Hepatocyte (in vitro differentiated cells): ENCODE data around the gene ZDHHC9.

Source experiments
- CTCF ChIP-seq: fragments of 200-600 bp; sonication (generic); IDR thresholded peaks from 2 replicates; pipeline ENCODE4 v1.5.1; 2016; ENCODE audit warnings: antibody characterized with exemption, mild to moderate bottlenecking; ENCODE audit not compliant: poor library complexity
- EZH2 ChIP-seq: fragments of 200-600 bp; sonication (generic); IDR thresholded peaks from 2 replicates; pipeline ENCODE4 v1.6.1; 2016; ENCODE audit warnings: antibody characterized with exemption, mild to moderate bottlenecking, borderline replicate concordance

- TF ChIP-seq EZH2: no peak
- no peak for TF ChIP-seq CTCF
Measured at GRCh38 chrX:129846716-129847115, 3.0 kb upstream of the ZDHHC9 start.
